ENCODE results near the gene CYCS. TPM values are rescaled to one million over a fixed set of nuclear protein-coding genes. Genes with fewer than 3 reads are reported as not detected.
"Not testable (repeated sequence)": the region's sequence is repeated elsewhere in the genome, so short reads cannot be mapped to it uniquely, and the experiment has no call there.

The CYCS gene
- polyA plus RNA-seq, 2 donors: 44.2 to 106 TPM

GRCh38 chr7:25084821-25085220 is 40.2 kb downstream of the CYCS start:
- no peak overlapping the region for H3K4me3 ChIP-seq (ENCODE audit: low read depth in 1 of 2, low read length in 2 of 2)
- H3K4me1 ChIP-seq (ENCODE audit: control insufficient read depth in 2 of 2, insufficient read depth in 2 of 2, low read length in 1 of 2): no peaks in the 10 kb centered on the region
- H3K36me3 ChIP-seq (ENCODE audit: control insufficient read depth in 2 of 2, insufficient read depth in 2 of 2, low read length in 1 of 2): no peaks in the 10 kb centered on the region
- H3K27me3 ChIP-seq (ENCODE audit: control insufficient read depth in 1 of 2, insufficient read depth in 2 of 2, low read length in 2 of 2): no peaks in the 10 kb centered on the region
- no peaks in the 10 kb centered on the region for H3K9me3 ChIP-seq (ENCODE audit: control insufficient read depth in 2 of 2, insufficient read depth in 1 of 2, low read depth in 1 of 2, low read length in 1 of 2)
- 90 to 98% methylated on average over 2 of the region's 2 CpGs for WGBS, 2 donors
- H3K27ac ChIP-seq (ENCODE audit: low read depth in 2 of 2, low read length in 1 of 2): no peak overlapping the region

DNA sequence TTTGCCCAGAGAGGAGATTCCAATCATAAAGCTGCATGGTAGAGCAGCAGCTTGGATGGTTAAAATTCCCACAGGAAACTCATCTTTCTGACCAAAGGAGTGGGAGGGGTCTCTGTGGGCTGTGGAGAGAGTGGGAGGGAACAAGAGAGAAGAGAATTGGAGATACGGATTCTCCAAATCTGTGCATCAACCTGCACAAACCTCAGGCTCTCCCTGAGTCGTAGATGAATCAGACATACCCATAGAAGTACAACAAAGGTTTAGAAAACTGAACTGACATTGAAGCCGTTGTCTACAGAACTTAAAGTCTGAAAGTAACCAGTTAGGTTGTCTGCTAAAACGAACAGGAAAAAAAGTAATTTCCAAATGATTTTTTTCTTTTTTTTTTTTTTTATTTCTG is 41.9 kb downstream of the CYCS start:
- Histone ChIP-seq H3K27ac (ENCODE audit: low read depth in 2 of 2, low read length in 1 of 2) (no peak overlapping the region), H3K4me3 (ENCODE audit: low read depth in 1 of 2, low read length in 2 of 2) (no peak overlapping the region), H3K27me3 (ENCODE audit: control insufficient read depth in 1 of 2, insufficient read depth in 2 of 2, low read length in 2 of 2) (no peaks in the 10 kb centered on the region), H3K36me3 (ENCODE audit: control insufficient read depth in 2 of 2, insufficient read depth in 2 of 2, low read length in 1 of 2) (no peaks in the 10 kb centered on the region), H3K4me1 (ENCODE audit: control insufficient read depth in 2 of 2, insufficient read depth in 2 of 2, low read length in 1 of 2) (no peaks in the 10 kb centered on the region), H3K9me3 (ENCODE audit: control insufficient read depth in 2 of 2, insufficient read depth in 1 of 2, low read depth in 1 of 2, low read length in 1 of 2) (no peaks in the 10 kb centered on the region)
- 57 to 60% methylated on average over 4 of the region's 4 CpGs for WGBS, 2 donors

DNA sequence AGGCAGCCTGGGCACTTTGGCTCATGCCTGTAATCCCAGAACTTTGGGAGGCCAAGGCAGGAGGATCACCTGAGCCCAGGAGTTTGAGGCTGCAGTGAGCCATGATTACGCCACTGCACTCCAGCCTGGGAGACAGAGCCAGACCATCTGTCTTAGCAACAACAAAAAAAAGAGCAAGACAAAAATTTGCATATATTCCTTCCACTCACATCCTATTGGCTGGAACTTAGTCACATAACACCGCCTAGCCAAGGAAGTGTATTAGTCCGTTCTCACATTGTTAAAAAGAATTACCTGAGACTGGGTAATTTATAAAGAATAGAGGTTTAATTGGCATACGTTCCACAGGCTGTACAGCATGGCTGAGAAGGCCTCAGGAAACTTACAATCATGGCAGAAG is 43.0 kb downstream of the CYCS start:
- H3K4me1 ChIP-seq (ENCODE audit: control insufficient read depth in 2 of 2, insufficient read depth in 2 of 2, low read length in 1 of 2); H3K4me3 ChIP-seq (ENCODE audit: low read depth in 1 of 2, low read length in 2 of 2); H3K27ac ChIP-seq (ENCODE audit: low read depth in 2 of 2, low read length in 1 of 2); H3K27me3 ChIP-seq (ENCODE audit: control insufficient read depth in 1 of 2, insufficient read depth in 2 of 2, low read length in 2 of 2); H3K36me3 ChIP-seq (ENCODE audit: control insufficient read depth in 2 of 2, insufficient read depth in 2 of 2, low read length in 1 of 2); H3K9me3 ChIP-seq (ENCODE audit: control insufficient read depth in 2 of 2, insufficient read depth in 1 of 2, low read depth in 1 of 2, low read length in 1 of 2): not testable (repeated sequence)
- WGBS, 2 donors: 83 to 85% methylated on average over 4 of the region's 4 CpGs

DNA sequence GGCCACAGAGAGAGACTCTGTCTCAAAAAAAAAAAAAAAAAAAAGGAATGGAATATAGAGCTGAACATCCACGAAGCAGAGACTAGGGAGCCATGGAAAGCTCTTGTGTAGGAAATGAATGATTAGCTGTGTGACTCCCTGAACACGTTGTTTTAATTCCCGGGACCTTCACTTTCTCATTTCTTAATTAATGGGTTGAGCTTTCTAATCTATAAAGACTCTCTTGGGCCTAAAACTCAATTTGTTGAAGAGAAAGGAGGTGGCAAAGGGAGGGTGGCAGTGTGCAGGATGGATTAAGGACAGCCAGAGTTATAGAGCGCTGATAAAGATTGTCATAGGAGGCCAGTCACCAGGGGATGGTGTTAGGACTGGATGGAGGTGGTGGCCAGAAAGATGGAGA is 48.0 kb downstream of the CYCS start:
- no peaks in the 10 kb centered on the region for H3K9me3 ChIP-seq (ENCODE audit: control insufficient read depth in 2 of 2, insufficient read depth in 1 of 2, low read depth in 1 of 2, low read length in 1 of 2)
- 90 to 91% methylated on average over 4 of the region's 4 CpGs for WGBS, 2 donors

DNA sequence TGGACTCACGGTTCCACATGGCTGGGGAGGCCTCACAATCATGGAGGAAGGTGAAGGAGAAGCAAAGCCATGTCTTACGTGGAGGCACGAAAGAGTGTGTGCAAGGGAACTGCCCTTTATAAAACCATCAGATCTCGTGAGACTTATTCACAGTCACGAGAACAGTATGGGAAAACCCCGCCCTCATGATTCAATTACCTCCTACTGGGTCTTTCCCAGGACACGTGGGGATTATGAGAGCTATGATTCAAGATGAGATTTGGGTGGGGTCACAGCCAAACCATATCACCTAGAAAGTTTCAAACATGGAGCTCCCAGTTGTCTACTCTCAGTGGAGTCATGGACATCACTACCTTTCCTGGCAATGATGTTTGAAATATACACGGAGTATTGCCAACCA is 49.6 kb downstream of the CYCS start:
- Histone ChIP-seq H3K27me3 (ENCODE audit: control insufficient read depth in 1 of 2, insufficient read depth in 2 of 2, low read length in 2 of 2) (no peaks in the 10 kb centered on the region), H3K4me3 (ENCODE audit: low read depth in 1 of 2, low read length in 2 of 2) (no peak overlapping the region), H3K4me1 (ENCODE audit: control insufficient read depth in 2 of 2, insufficient read depth in 2 of 2, low read length in 1 of 2) (no peaks in the 10 kb centered on the region), H3K36me3 (ENCODE audit: control insufficient read depth in 2 of 2, insufficient read depth in 2 of 2, low read length in 1 of 2) (no peaks in the 10 kb centered on the region), H3K9me3 (ENCODE audit: control insufficient read depth in 2 of 2, insufficient read depth in 1 of 2, low read depth in 1 of 2, low read length in 1 of 2) (no peaks in the 10 kb centered on the region), H3K27ac (ENCODE audit: low read depth in 2 of 2, low read length in 1 of 2) (no peak overlapping the region)
- WGBS, 2 donors: 70 to 77% methylated on average over 8 of the region's 8 CpGs

More for the DNA sequence above, 48.0 kb downstream of the CYCS start:
- H3K27ac ChIP-seq (ENCODE audit: low read depth in 2 of 2, low read length in 1 of 2): no peak overlapping the region
- no peaks in the 10 kb centered on the region for H3K4me1 ChIP-seq (ENCODE audit: control insufficient read depth in 2 of 2, insufficient read depth in 2 of 2, low read length in 1 of 2)
- H3K36me3 ChIP-seq (ENCODE audit: control insufficient read depth in 2 of 2, insufficient read depth in 2 of 2, low read length in 1 of 2): no peaks in the 10 kb centered on the region
- no peak overlapping the region for H3K4me3 ChIP-seq (ENCODE audit: low read depth in 1 of 2, low read length in 2 of 2)
- H3K27me3 ChIP-seq (ENCODE audit: control insufficient read depth in 1 of 2, insufficient read depth in 2 of 2, low read length in 2 of 2): no peaks in the 10 kb centered on the region

GRCh38 chr7:25073451-25073850 is 51.6 kb downstream of the CYCS start:
- no peaks in the 10 kb centered on the region for H3K4me1 ChIP-seq (ENCODE audit: control insufficient read depth in 2 of 2, insufficient read depth in 2 of 2, low read length in 1 of 2)
- WGBS, 2 donors: 41 to 42% methylated on average over 2 of the region's 2 CpGs
- H3K4me3 ChIP-seq (ENCODE audit: low read depth in 1 of 2, low read length in 2 of 2): no peak overlapping the region
- no peaks in the 10 kb centered on the region for H3K36me3 ChIP-seq (ENCODE audit: control insufficient read depth in 2 of 2, insufficient read depth in 2 of 2, low read length in 1 of 2)
- no peak overlapping the region for H3K27ac ChIP-seq (ENCODE audit: low read depth in 2 of 2, low read length in 1 of 2)
- H3K27me3 ChIP-seq (ENCODE audit: control insufficient read depth in 1 of 2, insufficient read depth in 2 of 2, low read length in 2 of 2): no peaks in the 10 kb centered on the region
- no peaks in the 10 kb centered on the region for H3K9me3 ChIP-seq (ENCODE audit: control insufficient read depth in 2 of 2, insufficient read depth in 1 of 2, low read depth in 1 of 2, low read length in 1 of 2)

Other genes starting within 250 kb of the CYCS start
- 10 to 100 TPM; 10.4 to 22.4 TPM for gene OSBPL3, start 145.1 kb downstream of the CYCS start, polyA plus RNA-seq
- gene NPVF, start 103.2 kb upstream of the CYCS start, polyA plus RNA-seq: not detected